Psoas muscle (tissue), 8 donors: Measurements from ENCODE around the gene FSTL1. TPM values are rescaled to one million over a fixed set of nuclear protein-coding genes. Genes with fewer than 3 reads are reported as not detected.

Experiments used
- ATAC-seq, 4 donors: fragments of 200-7000 bp; cut with Tn5 transposase; one replicate each; pipeline ENCODE4 v1.9.1; 2020; ENCODE audit warnings: moderate library complexity in 3 of 4, mild to moderate bottlenecking in 2 of 4
- DNase-seq, 2 donors: peaks; one replicate each; pipeline ENCODE4 v3.0.0-alpha.2; 2020
- H3K27ac ChIP-seq: fragments of 200-600 bp; one replicate; pipeline ENCODE4 v1.8.0; 2022
- H3K27me3 ChIP-seq, 3 donors: fragments of 200-600 bp in 1 of 3; one replicate each; pipeline versions ENCODE4 v1.6.1 to v1.8.0; 2013 to 2022; ENCODE audit warnings: low read length in 2 of 3, mild to moderate bottlenecking in 2 of 3, moderate library complexity in 1 of 3; ENCODE audit not compliant: insufficient read depth in 3 of 3
- H3K36me3 ChIP-seq, 2 donors: fragments of 200-600 bp in 1 of 2; one replicate each; pipeline versions ENCODE4 v1.6.1 to v1.8.0; 2013 to 2022; ENCODE audit warnings: low read depth in 1 of 2, mild to moderate bottlenecking in 1 of 2, moderate library complexity in 1 of 2; ENCODE audit not compliant: insufficient read depth in 1 of 2
- H3K4me1 ChIP-seq: fragments of 200-600 bp; one replicate; pipeline ENCODE4 v1.8.0; 2022
- H3K4me3 ChIP-seq: fragments of 200-600 bp; one replicate; pipeline ENCODE4 v1.8.0; 2022; ENCODE audit warnings: mild to moderate bottlenecking
- H3K9me3 ChIP-seq: fragments of 200-600 bp; one replicate; pipeline ENCODE4 v1.8.0; 2022
- whole genome bisulfite sequencing, 3 donors: extraction: QIAGEN DNeasy Blood & Tissue Kit; methylation state at CpG; one replicate each; pipeline versions ENCODE4 v1.1.6 to v1.1.7; 2013; 5-methylcytosine and 5-hydroxymethylcytosine counted together
- intact Hi-C, 2 donors: fragments of 100-400 bp; cut with DNase I; formaldehyde crosslinking; loops; one replicate each; pipeline versions ENCODE4 v1.11.0 to v1.14.2; 2022
- polyA plus RNA-seq, 3 donors: library from polyadenylated mRNA; stranded (reverse); fragments of 200-250 nt; gene quantifications; one replicate each; pipeline ENCODE4 v1.2.3, GENCODE V29; 2013
- total RNA-seq, 4 donors: library from RNA; stranded (reverse); fragmentation: NEBNext Ultra II Directional in 2 of 4; extraction: Animal tissue kit (Norgen Biotek cat#: 25700) in 2 of 4; gene quantifications; one replicate each; pipeline versions ENCODE4 v1.2.1 to v1.2.4, GENCODE V29; 2021 to 2023
- TF ChIP-seq, protein P1 (sequence below): fragments of 200-600 bp; IDR thresholded peaks from one replicate; pipeline ENCODE4 v1.8.0; 2022; ENCODE audit warnings: antibody characterized with exemption
- donor health status: healthy with polysubstance abuse.
- donor health status: DM: no; HTN: no; CAD: no; lungs with moderate emphysema.
- donor health status: Bipolar disorder and iron deficiency.
- donor health status: healthy.
- donor health status: DM: yes; HTN: yes; CAD: no.
- donor health status: DM: no; HTN: no; CAD: no.
- donor health status: DM: no; HTN: no; CAD: no.
- donor health status: DM: yes; HTN: yes; CAD: no.

FSTL1 gene
- total and polyA plus RNA-seq, 7 donors, result 11.9 to 62.6 (median 43.9) TPM

DNA sequence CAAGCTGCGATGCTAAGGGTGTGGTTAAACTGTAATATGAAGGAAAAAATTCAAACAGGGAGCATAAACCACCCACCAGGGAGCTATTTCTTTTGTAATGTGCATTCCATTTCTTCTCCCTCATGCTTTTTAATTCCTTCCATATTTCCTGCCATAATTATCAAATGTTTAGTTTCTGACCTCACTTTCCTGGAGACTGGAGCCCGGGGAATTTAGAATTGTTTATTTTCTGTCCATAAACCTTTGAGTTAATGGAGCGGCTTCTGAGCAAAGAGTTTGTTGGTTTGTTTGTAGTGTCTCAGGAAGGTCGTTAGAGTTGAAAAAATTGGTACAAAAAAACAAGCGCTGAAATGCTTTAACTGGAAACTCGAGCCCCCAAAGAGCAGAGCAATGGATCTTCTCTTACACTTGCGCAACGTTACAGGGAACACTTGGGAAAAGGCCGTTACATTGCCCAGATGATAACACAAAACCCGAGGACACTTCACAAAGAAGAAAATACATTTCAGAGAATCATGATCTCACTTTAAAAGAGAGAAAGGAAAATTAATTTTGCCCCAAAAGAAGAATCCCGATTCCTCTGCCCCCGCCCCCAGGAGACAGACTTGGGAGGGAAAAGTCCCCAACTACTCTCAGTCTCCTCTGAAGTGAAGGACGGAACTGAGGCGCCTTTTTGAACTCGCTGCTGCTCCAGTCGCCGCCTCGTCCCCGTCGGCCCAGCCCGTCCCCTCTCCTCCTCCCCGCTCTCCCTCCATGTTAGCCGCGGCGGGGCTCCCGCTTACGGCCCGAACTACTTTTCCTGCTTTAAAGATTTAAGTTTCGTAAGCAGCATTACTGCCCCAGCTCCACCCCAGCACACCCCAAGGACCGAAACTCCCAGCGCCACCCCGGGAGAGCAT is 842 bp downstream of the FSTL1 start:
- peak; percentile 42 to 73 (median 52) for ATAC-seq
- intact Hi-C loops, result no loop called here
- peak overlapping the region; percentile 82 for H3K4me3 ChIP-seq
- 3 to 4% (median 4%) methylated on average over 32 of the region's 32 CpGs for WGBS, 3 donors
- H3K27me3 ChIP-seq, result peaks cover 0 to 32% (median 8%) of the 10 kb centered on the region in 3 donors
- H3K36me3 ChIP-seq, result no peaks in the 10 kb centered on the region
- no peaks in the 10 kb centered on the region for H3K9me3 ChIP-seq
- TF ChIP-seq, protein P1, sequence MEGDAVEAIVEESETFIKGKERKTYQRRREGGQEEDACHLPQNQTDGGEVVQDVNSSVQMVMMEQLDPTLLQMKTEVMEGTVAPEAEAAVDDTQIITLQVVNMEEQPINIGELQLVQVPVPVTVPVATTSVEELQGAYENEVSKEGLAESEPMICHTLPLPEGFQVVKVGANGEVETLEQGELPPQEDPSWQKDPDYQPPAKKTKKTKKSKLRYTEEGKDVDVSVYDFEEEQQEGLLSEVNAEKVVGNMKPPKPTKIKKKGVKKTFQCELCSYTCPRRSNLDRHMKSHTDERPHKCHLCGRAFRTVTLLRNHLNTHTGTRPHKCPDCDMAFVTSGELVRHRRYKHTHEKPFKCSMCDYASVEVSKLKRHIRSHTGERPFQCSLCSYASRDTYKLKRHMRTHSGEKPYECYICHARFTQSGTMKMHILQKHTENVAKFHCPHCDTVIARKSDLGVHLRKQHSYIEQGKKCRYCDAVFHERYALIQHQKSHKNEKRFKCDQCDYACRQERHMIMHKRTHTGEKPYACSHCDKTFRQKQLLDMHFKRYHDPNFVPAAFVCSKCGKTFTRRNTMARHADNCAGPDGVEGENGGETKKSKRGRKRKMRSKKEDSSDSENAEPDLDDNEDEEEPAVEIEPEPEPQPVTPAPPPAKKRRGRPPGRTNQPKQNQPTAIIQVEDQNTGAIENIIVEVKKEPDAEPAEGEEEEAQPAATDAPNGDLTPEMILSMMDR, result no peak
- peak; percentile 39 to 57 for DNase-seq
- H3K4me1 ChIP-seq, result no peaks in the 10 kb centered on the region
- H3K27ac ChIP-seq, result peak overlapping the region; percentile 77

DNA sequence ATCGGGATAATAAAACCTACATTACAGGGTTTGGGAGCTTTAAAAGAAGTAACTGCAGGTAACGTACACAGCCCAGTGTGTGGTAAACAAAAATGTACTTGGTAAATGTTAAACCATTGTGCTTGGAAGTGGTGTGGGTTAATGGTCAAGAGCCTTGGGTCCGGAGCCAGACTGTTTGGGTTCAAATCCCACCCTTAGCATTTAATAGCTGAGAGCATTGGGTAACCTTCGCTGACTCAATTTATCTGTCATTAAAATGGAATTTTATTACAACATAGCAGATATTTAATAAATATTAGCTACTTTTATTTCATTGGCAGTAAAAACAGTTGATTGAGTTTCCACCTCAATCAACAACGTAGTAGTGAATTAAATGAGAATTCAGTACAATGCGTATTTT is 1.5 kb downstream of the FSTL1 start:
- Histone ChIP-seq H3K9me3 (no peaks in the 10 kb centered on the region), H3K36me3 (no peaks in the 10 kb centered on the region), H3K4me1 (no peaks in the 10 kb centered on the region), H3K27me3 (peaks cover 0 to 32% (median 8%) of the 10 kb centered on the region in 3 donors), H3K27ac (peak overlapping the region; percentile 77), H3K4me3 (peak overlapping the region; percentile 82)
- DNase-seq (peak in 1 of 2 donors; percentile 26), ATAC-seq (no peak)
- intact Hi-C loops, result no loop called here
- TF ChIP-seq, protein P1, result no peak
- WGBS, 3 donors, result 71 to 76% (median 73%) methylated on average over 6 of the region's 6 CpGs

DNA sequence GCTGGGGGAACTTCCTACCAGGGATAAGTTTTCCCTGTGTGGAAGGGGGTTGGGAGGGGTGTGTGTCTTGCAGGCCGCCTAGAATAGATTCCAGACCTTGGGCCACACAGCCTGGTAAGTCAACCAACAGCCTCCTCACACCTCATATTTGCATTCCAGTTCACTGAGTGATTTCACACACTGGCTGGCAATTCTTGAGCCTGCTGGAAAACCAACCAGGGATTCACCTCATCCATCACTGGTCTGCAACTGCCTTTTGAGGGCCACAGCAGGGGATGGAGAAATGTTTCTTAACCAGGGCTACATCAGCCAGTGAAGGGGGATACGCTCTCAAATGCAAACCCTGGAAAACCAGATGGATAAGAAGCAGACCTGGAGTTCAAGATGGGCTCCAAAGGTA is 2.0 kb downstream of the FSTL1 start:
- peak in 2 of 4 donors; percentile 28 to 40 for ATAC-seq
- WGBS, 3 donors, result 59 to 71% (median 62%) methylated on average over 2 of the region's 2 CpGs
- Histone ChIP-seq H3K4me1 (no peaks in the 10 kb centered on the region), H3K27me3 (peaks cover 0 to 32% (median 8%) of the 10 kb centered on the region in 3 donors), H3K36me3 (no peaks in the 10 kb centered on the region), H3K9me3 (no peaks in the 10 kb centered on the region), H3K27ac (peak overlapping the region; percentile 77), H3K4me3 (peak overlapping the region; percentile 82)
- TF ChIP-seq, protein P1, result no peak
- peak in 1 of 2 donors; percentile 27 for DNase-seq
- intact Hi-C loops, result no loop called here

DNA sequence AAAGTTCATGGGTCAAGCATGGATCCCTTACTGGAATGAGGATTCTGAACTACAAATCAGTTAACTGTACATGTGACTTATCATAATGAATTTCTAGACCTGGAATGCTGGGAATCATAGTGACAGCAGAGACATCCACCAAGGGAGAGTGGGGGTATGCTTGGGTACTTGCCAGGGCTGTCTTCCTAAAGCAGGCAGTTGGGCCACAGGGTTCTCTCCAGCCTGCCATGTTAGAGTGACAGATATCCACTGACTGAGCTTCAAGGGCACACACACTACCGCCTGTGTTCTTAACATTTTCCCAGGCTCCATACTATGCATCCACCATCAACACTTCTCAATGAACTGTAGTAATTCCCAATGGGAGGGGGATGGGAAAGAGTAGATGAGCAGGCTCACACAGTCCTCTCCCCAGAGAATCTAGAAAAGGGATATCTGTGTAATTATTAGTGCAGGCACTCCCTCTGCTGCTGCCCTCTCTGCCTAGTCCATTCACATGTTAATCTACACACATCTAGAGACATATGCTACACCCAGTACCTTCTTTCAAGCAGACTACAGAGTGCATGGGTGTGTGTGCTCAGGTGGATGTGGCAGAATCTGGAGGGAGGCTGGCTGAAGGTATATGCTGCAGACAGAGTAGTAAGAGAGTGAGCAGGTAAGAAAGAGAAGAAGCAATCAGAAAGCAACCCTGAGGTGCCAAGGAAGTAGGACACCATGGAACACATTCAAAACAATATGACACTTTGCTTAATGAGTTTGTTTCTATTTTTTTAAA is 3.7 kb downstream of the FSTL1 start:
- WGBS, 3 donors, result 92 to 100% (median 93%) methylated on average over 1 of the region's 1 CpG
- DNase-seq (no peak), ATAC-seq (no peak)
- H3K27me3 ChIP-seq, result peaks cover 0 to 29% (median 8%) of the 10 kb centered on the region in 3 donors
- intact Hi-C loops, result no loop called here
- H3K27ac ChIP-seq, result no peak overlapping the region
- no peaks in the 10 kb centered on the region for H3K4me1 ChIP-seq
- H3K9me3 ChIP-seq, result no peaks in the 10 kb centered on the region
- TF ChIP-seq, protein P1, result no peak
- H3K4me3 ChIP-seq, result no peak overlapping the region
- H3K36me3 ChIP-seq, result no peaks in the 10 kb centered on the region
